K562 (cell line): ENCODE data around the gene NCAPG2. TPM values are rescaled to one million over a fixed set of nuclear protein-coding genes. Genes with fewer than 3 reads are reported as not detected.
A peak's percentile ranks its signal among the peaks of the same experiment; 100 is the strongest.

ENCODE experiments used
- ATAC-seq: fragments of 200-7000 bp; cut with Tn5 transposase; 3 replicates; pipeline ENCODE4 v1.9.1; 2020; ENCODE audit warnings: moderate library complexity
- BruUV-seq: library from RNA; stranded (reverse); fragments of 400-500 nt; replicated peaks from 2 replicates; lab custom pipeline; 2021; lab: Mats Ljungman, UMichigan
- CTCF ChIA-PET: fragments of 300-600 bp; formaldehyde crosslinking; extraction: SDS; loops from one replicate; lab custom pipeline; 2021; ENCODE audit warnings: low intra/inter-chr PET ratio; lab: Yijun Ruan, JAX
- POLR2A ChIA-PET: fragments of 300-600, 350-650 bp; sonication (Branson Sonifier 250); formaldehyde crosslinking; extraction: SDS; loops from one replicate; lab custom pipeline; 2021; ENCODE audit warnings: antibody characterized with exemption, inconsistent platforms; lab: Yijun Ruan, JAX
- DNase-seq, 4 experiments: peaks; one replicate each; pipeline versions ENCODE4 v3.0.0 to v3.0.0-alpha.2; 2011 to 2018; ENCODE audit warnings: low spot score in 3 of 4, mixed read lengths in 3 of 4; ENCODE audit errors: extremely low read depth in 1 of 4
- FAIRE-seq: peaks from 2 replicates; lab custom pipeline; 2011; peaks lifted over from hg19 to GRCh38; lab: Jason Lieb, UNC
- H2AFZ ChIP-seq: 2 replicates; pipeline ENCODE4 v1.6.0; 2011; ENCODE audit warnings: low read depth, low read length, control low read depth, inconsistent platforms
- H3K27ac ChIP-seq: fragments of 200-600 bp; 3 replicates; pipeline ENCODE4 v1.8.0; 2011; ENCODE audit warnings: low read depth, mild to moderate bottlenecking, control low read depth, inconsistent platforms, low read length, moderate library complexity, mixed read lengths; ENCODE audit errors: extremely low read depth
- H3K27me3 ChIP-seq, 2 experiments: fragments of 300-600 bp in 1 of 2; 2 replicates in 1 of 2; 3 replicates in 1 of 2; pipeline versions ENCODE4 v1.6.0 to v1.8.0; 2011; ENCODE audit warnings: inconsistent platforms in 2 of 2, low read length in 2 of 2, mild to moderate bottlenecking in 1 of 2, mixed read lengths in 1 of 2, moderate library complexity in 1 of 2; ENCODE audit not compliant: control insufficient read depth in 2 of 2, insufficient read depth in 2 of 2
- H3K36me3 ChIP-seq: fragments of 300-600 bp; 3 replicates; pipeline ENCODE4 v1.8.0; 2011; ENCODE audit warnings: mild to moderate bottlenecking, low read length, inconsistent platforms; ENCODE audit not compliant: control insufficient read depth, insufficient read depth
- H3K4me1 ChIP-seq, 2 experiments: fragments of 200-600 bp in 1 of 2; replicated peaks in 1 of 2; 2 replicates in 1 of 2; 3 replicates in 1 of 2; pipeline versions ENCODE4 v1.5.1 to v1.8.0; 2011; ENCODE audit warnings: inconsistent platforms in 2 of 2, low read length in 2 of 2, mild to moderate bottlenecking in 1 of 2, mixed read lengths in 1 of 2, moderate library complexity in 1 of 2; ENCODE audit not compliant: control insufficient read depth in 2 of 2, insufficient read depth in 2 of 2
- H3K4me2 ChIP-seq: 2 replicates; pipeline ENCODE4 v1.6.1; 2011; ENCODE audit warnings: low read length, control low read depth, inconsistent platforms, mixed read lengths; ENCODE audit not compliant: insufficient read depth
- H3K4me3 ChIP-seq: fragments of 200-600 bp; sonication (generic), shearing (Covaris generic); 2 replicates; pipeline ENCODE4 v1.5.1; 2016; ENCODE audit warnings: control low read depth, inconsistent platforms
- H3K79me2 ChIP-seq: fragments of 200-600 bp; 3 replicates; pipeline ENCODE4 v1.8.0; 2011; ENCODE audit warnings: low read length, inconsistent platforms; ENCODE audit not compliant: control insufficient read depth, insufficient read depth
- H3K9ac ChIP-seq, 2 experiments: 2 replicates each; pipeline versions ENCODE4 v1.6.0 to v1.6.1; 2011; ENCODE audit warnings: low read depth in 2 of 2, low read length in 2 of 2, control low read depth in 1 of 2, inconsistent platforms in 1 of 2, mild to moderate bottlenecking in 1 of 2, mixed read lengths in 1 of 2; ENCODE audit not compliant: insufficient read depth in 1 of 2
- H3K9me1 ChIP-seq: one replicate; pipeline ENCODE4 v1.6.0; 2011; ENCODE audit warnings: inconsistent platforms, mild to moderate bottlenecking, low read length, moderate library complexity; ENCODE audit not compliant: control insufficient read depth, insufficient read depth
- H3K9me3 ChIP-seq: replicated peaks from 2 replicates; pipeline ENCODE4 v1.5.1; 2011; ENCODE audit warnings: low read depth, low read length, inconsistent platforms; ENCODE audit not compliant: control insufficient read depth, insufficient read depth
- H4K20me1 ChIP-seq: replicated peaks from 2 replicates; pipeline ENCODE4 v1.6.1; 2011; ENCODE audit warnings: low read length, inconsistent platforms, mixed read lengths; ENCODE audit not compliant: control insufficient read depth, insufficient read depth
- ADNP ChIP-seq: fragments of 200-800 bp; sonication (Bioruptor generic); IDR thresholded peaks from 2 replicates; pipeline ENCODE4 v1.6.1; 2016; ENCODE audit warnings: missing genetic modification characterization, missing compliant biosample characterization
- BCOR ChIP-seq: fragments of 450-650 bp; IDR thresholded peaks from 2 replicates; pipeline ENCODE4 v1.6.1; 2016
- CBFA2T3 ChIP-seq: fragments of 450-650 bp; IDR thresholded peaks from 2 replicates; pipeline ENCODE4 v1.6.1; 2017
- CCAR2 ChIP-seq: fragments of 200-400 bp; formaldehyde crosslinking; IDR thresholded peaks from 2 replicates; pipeline ENCODE4 v1.6.1; 2017; ENCODE audit warnings: mild to moderate bottlenecking, low read depth, low read length
- CSDE1 ChIP-seq, 2 experiments: fragments of 450-650 bp; IDR thresholded peaks; 2 replicates each; pipeline ENCODE4 v1.6.1; 2016; ENCODE audit warnings: mild to moderate bottlenecking in 1 of 2
- FOXK1 ChIP-seq: sonication (generic); formaldehyde crosslinking; IDR thresholded peaks from 2 replicates; pipeline ENCODE4 v1.8.0; 2022; ENCODE audit warnings: missing genetic modification reagents, mild to moderate bottlenecking, borderline replicate concordance
- GTF2A2 ChIP-seq: IDR thresholded peaks from 2 replicates; pipeline ENCODE4 v1.6.1; 2016; ENCODE audit warnings: mild to moderate bottlenecking, missing genetic modification characterization, missing compliant biosample characterization
- HDAC1 ChIP-seq, 2 experiments: fragments of 450-650 bp; IDR thresholded peaks; 2 replicates each; pipeline ENCODE4 v1.6.1; 2016 to 2017; ENCODE audit warnings: inconsistent platforms in 1 of 2, mild to moderate bottlenecking in 1 of 2, moderate library complexity in 1 of 2
- LARP7 ChIP-seq: fragments of 450-650 bp; IDR thresholded peaks from 2 replicates; pipeline ENCODE4 v1.6.1; 2016
- MYBL2 ChIP-seq, 2 experiments: fragments of 450-650 bp in 1 of 2; sonication (generic) in 1 of 2; formaldehyde crosslinking in 1 of 2; IDR thresholded peaks; 2 replicates each; pipeline versions ENCODE4 v1.6.1 to v1.8.1; 2017 to 2022; ENCODE audit warnings: borderline replicate concordance in 1 of 2, inconsistent platforms in 1 of 2, low read depth in 1 of 2, mild to moderate bottlenecking in 1 of 2, missing genetic modification reagents in 1 of 2, moderate library complexity in 1 of 2
- NR2C1 ChIP-seq, 2 experiments: fragments of 450-650 bp; IDR thresholded peaks; 2 replicates each; pipeline ENCODE4 v1.6.1; 2017; ENCODE audit warnings: mild to moderate bottlenecking in 2 of 2, antibody characterized with exemption in 1 of 2, inconsistent platforms in 1 of 2, missing compliant biosample characterization in 1 of 2, missing genetic modification characterization in 1 of 2
- NUFIP1 ChIP-seq: fragments of 450-650 bp; IDR thresholded peaks from 2 replicates; pipeline ENCODE4 v1.6.1; 2018; ENCODE audit not compliant: partially characterized antibody
- OTX1 ChIP-seq: fragments of 450-650 bp; formaldehyde crosslinking; IDR thresholded peaks from 2 replicates; pipeline ENCODE4 v1.4.0; 2022; ENCODE audit warnings: mild to moderate bottlenecking
- SIN3B ChIP-seq: fragments of 450-650 bp; IDR thresholded peaks from 2 replicates; pipeline ENCODE4 v1.6.1; 2017; ENCODE audit warnings: low read depth, mild to moderate bottlenecking, moderate library complexity
- SMARCA5 ChIP-seq: fragments of 450-650 bp; IDR thresholded peaks from 2 replicates; pipeline ENCODE4 v1.6.1; 2016
- SUPT5H ChIP-seq: fragments of 450-650 bp; IDR thresholded peaks from 2 replicates; pipeline ENCODE4 v1.6.1; 2016
- THRAP3 ChIP-seq: fragments of 450-650 bp; IDR thresholded peaks from 2 replicates; pipeline ENCODE4 v1.6.1; 2016; ENCODE audit warnings: mild to moderate bottlenecking, inconsistent platforms, borderline replicate concordance
- TSC22D4 ChIP-seq: fragments of 450-650 bp; IDR thresholded peaks from 2 replicates; pipeline ENCODE4 v1.6.1; 2016; ENCODE audit warnings: missing genetic modification characterization, missing biosample characterization, control low read depth
- U2AF2 ChIP-seq: fragments of 200-400 bp; formaldehyde crosslinking; optimal IDR thresholded peaks from 2 replicates; pipeline ENCODE3; 2017; ENCODE audit warnings: low read depth, mild to moderate bottlenecking, low read length
- WGBS: fragments of 100-300 bp; shearing (Covaris generic); methylation state at CpG from one replicate; pipeline ENCODE4 v1.1.6; 2016; ENCODE audit warnings: low coverage, mixed read lengths; ENCODE audit not compliant: insufficient coverage; ENCODE audit errors: missing lambda C conversion rate; 5-methylcytosine and 5-hydroxymethylcytosine counted together
- in situ Hi-C: fragments of 300-500 bp; cut with MboI; formaldehyde crosslinking; loops from 4 replicates; pipeline ENCODE4 v1.15.0; 2018; ENCODE audit warnings: inconsistent platforms, mixed read lengths
- intact Hi-C: fragments of 100-400 bp; cut with micrococcal nuclease; formaldehyde crosslinking; loops from 2 replicates; pipeline ENCODE4 v1.14.2; 2022
- polyA plus RNA-seq, 8 experiments: library from polyadenylated mRNA; depleted of rRNA in 4 of 8; stranded (reverse) in 5 of 8; unstranded in 3 of 8; fragments of >200 nt; fragmentation: Nextera tagmentation in 2 of 8; fragmentation: Illumina TruSeq in 1 of 8; extraction: Ambion mirVana in 2 of 8; extraction: Trizol in 1 of 8; gene quantifications; 2 replicates each; pipeline versions ENCODE4 v1.2.1 to v1.2.3, GENCODE V29; 2011 to 2014; ENCODE audit warnings: inconsistent platforms in 1 of 8, missing spikeins in 1 of 8
- total RNA-seq, 7 experiments: library from RNA; depleted of rRNA in 6 of 7; stranded (reverse); fragments of >200 nt in 6 of 7; fragmentation: Illumina TruSeq in 2 of 7; extraction: Trizol in 2 of 7; gene quantifications; 2 replicates each; pipeline versions ENCODE4 v1.2.1 to v1.2.3, GENCODE V29; 2011 to 2021; ENCODE audit warnings: low replicate concordance in 1 of 7
- TF ChIP-seq, protein P1 (sequence below): fragments of 450-650 bp; formaldehyde crosslinking; IDR thresholded peaks from 2 replicates; pipeline ENCODE4 v1.4.0; 2022; ENCODE audit warnings: missing genetic modification characterization
- TF ChIP-seq, protein P2 (sequence below), 2 experiments: fragments of 450-650 bp; IDR thresholded peaks; 2 replicates each; pipeline ENCODE4 v1.6.1; 2016

The NCAPG2 gene
- total and polyA plus RNA-seq, 9 of the 15 experiments (the other 6 are each of a cell fraction or from before 2014, with no cell fraction given), result 21.5 to 127 (median 86.1) TPM

DNA sequence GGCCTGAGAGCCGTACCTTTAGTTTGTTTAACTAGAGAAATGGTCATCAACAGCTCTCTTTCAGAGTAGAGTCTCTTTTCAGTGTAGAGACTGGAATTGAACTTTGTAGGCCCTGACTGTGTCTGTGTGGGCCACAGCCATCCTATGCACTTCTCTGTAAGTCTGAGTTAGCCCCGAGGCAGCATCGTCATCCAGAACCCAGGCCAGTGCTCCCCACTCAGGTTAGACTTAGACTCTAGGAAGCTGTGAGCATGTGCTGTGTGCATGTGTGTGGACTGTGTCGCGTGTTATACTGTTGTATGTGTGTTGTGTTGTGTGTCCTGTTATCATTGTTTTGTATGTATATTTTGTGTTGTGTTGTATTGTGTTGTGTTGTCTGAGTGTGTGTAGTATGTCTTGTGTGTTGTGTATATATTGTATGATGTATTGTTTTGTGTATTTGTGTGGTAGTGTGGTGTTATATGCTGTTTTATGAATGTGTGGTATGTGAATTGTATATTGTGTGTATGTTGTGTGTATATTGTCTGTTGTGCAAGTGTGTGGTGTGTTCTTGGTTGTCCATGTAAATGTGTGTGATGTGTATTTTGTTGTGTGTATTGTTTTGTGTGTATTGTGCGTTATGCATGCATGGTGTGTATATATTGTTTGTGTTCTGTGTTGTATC, 18.1 kb upstream of the NCAPG2 start:
- Histone ChIP-seq H3K9me3 (no peaks in the 10 kb centered on the region), H4K20me1 (no peaks in the 10 kb centered on the region), H3K79me2 (no peaks in the 10 kb centered on the region), H2AFZ (peak overlapping the region; percentile 51; the same call in 1 of the 2 replicates), H3K27me3 (peaks cover 0 to 5% of the 10 kb centered on the region in 2 experiments; a peak in 1 of 5 replicates), H3K4me3 (no peak overlapping the region), H3K9me1 (no peaks in the 10 kb centered on the region), H3K9ac (no peak overlapping the region), H3K4me2 (no peak overlapping the region), H3K27ac (no peak overlapping the region), H3K4me1 (peaks cover 4 to 5% of the 10 kb centered on the region in 2 experiments; a peak in 4 of 5 replicates), H3K36me3 (no peaks in the 10 kb centered on the region)
- intact Hi-C loops, result no loop called here
- POLR2A ChIA-PET, result interaction anchor here (0.6 to 1.2 kb wide), 2 partner anchors 10 to 26 kb away, joined by 3 read pairs; no protein-coding TSS in a partner anchor
- no TSS peak for BruUV-seq
- DNase-seq, result no peak
- 57% methylated on average over 6 of the region's 6 CpGs for WGBS
- in situ Hi-C loops, result no loop called here
- CTCF ChIA-PET, result no interaction called here
- peak; percentile 73 for FAIRE-seq
- ATAC-seq, result peak; percentile 29; the same call in 2 of the 3 replicates
- TF ChIP-seq TSC22D4 (tag) (0 out of 2 replicates have a peak, but pooled peaks have one; percentile 18), OTX1 (CRISPR knock-in tag) (0 out of 2 replicates have a peak, but pooled peaks have one; percentile 39), SMARCA5 (0 out of 2 replicates have a peak, but pooled peaks have one; percentile 64), CBFA2T3 (0 out of 2 replicates have a peak, but pooled peaks have one; percentile 7), NR2C1 (IDR thresholded peaks at IDR 0.05) (0 out of 2 replicates have a peak, but pooled peaks have one; percentile 15), NR2C1 (tag; IDR thresholded peaks at IDR 0.05) (no peak), ADNP (tag) (peak; percentile 40; the same call in 1 of the 2 replicates), BCOR (peak; percentile 50; the same call in 1 of the 2 replicates), LARP7 (0 out of 2 replicates have a peak, but pooled peaks have one; percentile 14), HDAC1 (IDR thresholded peaks at IDR 0.05) (0 out of 4 replicates have a peak, but pooled peaks of 1 of the 2 experiments have one; percentile 19), NUFIP1 (no peak), FOXK1 (CRISPR knock-in tag) (no peak), CSDE1 (IDR thresholded peaks at IDR 0.05) (0 out of 4 replicates have a peak, but pooled peaks of 1 of the 2 experiments have one; percentile 68), SUPT5H (0 out of 2 replicates have a peak, but pooled peaks have one; percentile 31), THRAP3 (0 out of 2 replicates have a peak, but pooled peaks have one; percentile 61), U2AF2 (no peak), GTF2A2 (tag) (no peak), CCAR2 (no peak), MYBL2 (IDR thresholded peaks at IDR 0.05; ENCODE audit: low read depth) (peak; percentile 40; the same call in 1 of the 2 replicates), MYBL2 (CRISPR knock-in tag; IDR thresholded peaks at IDR 0.05; ENCODE audit: borderline replicate concordance) (no peak), SIN3B (no peak)
- TF ChIP-seq, protein P1, sequence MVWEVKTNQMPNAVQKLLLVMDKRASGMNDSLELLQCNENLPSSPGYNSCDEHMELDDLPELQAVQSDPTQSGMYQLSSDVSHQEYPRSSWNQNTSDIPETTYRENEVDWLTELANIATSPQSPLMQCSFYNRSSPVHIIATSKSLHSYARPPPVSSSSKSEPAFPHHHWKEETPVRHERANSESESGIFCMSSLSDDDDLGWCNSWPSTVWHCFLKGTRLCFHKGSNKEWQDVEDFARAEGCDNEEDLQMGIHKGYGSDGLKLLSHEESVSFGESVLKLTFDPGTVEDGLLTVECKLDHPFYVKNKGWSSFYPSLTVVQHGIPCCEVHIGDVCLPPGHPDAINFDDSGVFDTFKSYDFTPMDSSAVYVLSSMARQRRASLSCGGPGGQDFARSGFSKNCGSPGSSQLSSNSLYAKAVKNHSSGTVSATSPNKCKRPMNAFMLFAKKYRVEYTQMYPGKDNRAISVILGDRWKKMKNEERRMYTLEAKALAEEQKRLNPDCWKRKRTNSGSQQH, result peak; percentile 39
- TF ChIP-seq, protein P2, sequence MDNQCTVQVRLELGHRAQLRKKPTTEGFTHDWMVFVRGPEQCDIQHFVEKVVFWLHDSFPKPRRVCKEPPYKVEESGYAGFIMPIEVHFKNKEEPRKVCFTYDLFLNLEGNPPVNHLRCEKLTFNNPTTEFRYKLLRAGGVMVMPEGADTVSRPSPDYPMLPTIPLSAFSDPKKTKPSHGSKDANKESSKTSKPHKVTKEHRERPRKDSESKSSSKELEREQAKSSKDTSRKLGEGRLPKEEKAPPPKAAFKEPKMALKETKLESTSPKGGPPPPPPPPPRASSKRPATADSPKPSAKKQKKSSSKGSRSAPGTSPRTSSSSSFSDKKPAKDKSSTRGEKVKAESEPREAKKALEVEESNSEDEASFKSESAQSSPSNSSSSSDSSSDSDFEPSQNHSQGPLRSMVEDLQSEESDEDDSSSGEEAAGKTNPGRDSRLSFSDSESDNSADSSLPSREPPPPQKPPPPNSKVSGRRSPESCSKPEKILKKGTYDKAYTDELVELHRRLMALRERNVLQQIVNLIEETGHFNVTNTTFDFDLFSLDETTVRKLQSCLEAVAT (IDR thresholded peaks at IDR 0.05), result peak in 1 of 2 experiments; percentile 50; a peak in 1 of 4 replicates
